GM21717 (cell line): Measurements from ENCODE around the gene NAV2.

Experiments used
- ATAC-seq: cut with Tn5 transposase; IDR thresholded peaks from one replicate; pipeline ENCODE4 v1.9.1; 2021; ENCODE audit warnings: mild to moderate bottlenecking, moderate library complexity; ENCODE audit not compliant: unreplicated experiment

Gene NAV2

GRCh38 chr11:19774329-19774728, 61.7 kb downstream of the NAV2 start:
- ATAC-seq: no peak

DNA sequence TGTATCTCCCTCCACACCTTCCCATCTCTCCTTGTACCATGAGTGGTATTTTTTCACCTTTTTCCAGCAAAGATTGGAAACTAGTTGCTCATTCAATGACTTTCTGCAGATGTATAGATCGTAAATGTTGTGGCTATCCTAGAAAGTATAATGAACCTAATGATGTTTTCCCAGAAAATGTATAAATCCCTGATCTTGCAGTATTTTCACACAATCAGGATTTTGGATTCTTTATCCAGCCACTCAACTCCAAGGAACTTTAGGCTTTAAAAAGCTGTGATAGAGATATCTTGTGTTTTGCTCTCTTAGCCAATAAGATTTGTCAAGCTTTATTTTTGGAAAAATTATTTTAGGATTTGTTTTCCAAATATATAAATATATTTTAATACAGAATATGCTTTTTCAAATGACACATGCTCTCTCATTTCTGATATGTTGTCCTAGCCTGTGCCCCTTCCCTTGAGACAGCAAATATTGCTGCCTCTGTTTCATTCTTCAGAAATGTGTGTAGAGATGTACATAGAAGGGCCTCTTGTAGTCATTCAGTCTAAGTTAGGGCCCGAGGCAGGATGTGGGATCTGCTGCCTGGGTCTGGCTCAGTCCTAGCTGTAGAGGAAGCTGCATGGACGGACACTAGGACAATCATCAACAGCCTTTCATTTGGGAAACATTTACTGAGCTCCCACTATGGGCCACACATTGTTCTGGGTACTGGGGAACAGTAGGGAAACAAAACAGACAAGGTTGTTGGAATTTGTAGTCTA, 62.4 kb downstream of the NAV2 start:
- no peak for ATAC-seq

- ATAC-seq: no peak
Measured at GRCh38 chr11:19775622-19776021, 63.0 kb downstream of the NAV2 start.

DNA sequence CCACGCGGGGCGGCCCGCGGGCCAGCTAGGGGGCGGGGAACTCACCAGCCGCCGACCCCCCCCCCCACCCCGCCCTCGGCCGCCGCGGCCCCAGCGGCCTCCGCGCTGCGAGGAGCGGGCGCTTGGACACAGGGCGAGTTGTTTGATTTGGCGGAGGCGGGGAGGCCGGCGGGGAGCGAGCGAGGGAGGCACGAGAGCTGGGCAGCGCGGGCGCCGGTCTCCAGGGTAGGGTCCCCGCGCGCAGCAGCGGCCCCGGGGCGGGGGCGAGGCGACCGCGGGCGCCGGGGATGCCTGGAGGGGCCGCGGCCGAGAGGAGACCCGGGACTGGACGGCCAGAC, 64.4 kb downstream of the NAV2 start:
- ATAC-seq: no peak

- ATAC-seq: peak; percentile 82
Measured at GRCh38 chr11:19777377-19778102, 64.9 kb downstream of the NAV2 start.

DNA sequence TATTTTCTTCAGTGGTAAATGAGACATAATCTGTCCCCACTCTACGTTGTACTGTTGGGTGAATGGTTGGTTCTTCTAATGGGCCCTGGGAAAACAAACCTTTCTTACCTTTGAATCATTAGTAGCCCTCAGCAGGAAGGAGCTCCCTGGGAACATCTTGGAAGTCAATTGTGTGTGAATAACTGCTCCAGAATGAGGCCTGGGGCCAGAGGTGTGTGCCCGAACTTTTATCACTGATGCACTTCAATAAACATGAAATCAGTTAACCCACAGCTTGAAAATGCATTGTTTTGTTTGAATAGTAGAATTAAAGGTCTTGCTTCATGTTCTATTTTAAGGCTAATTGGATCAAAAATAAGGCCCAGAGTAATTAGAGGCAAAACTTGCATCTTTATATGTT, 67.1 kb downstream of the NAV2 start:
- no peak for ATAC-seq

DNA sequence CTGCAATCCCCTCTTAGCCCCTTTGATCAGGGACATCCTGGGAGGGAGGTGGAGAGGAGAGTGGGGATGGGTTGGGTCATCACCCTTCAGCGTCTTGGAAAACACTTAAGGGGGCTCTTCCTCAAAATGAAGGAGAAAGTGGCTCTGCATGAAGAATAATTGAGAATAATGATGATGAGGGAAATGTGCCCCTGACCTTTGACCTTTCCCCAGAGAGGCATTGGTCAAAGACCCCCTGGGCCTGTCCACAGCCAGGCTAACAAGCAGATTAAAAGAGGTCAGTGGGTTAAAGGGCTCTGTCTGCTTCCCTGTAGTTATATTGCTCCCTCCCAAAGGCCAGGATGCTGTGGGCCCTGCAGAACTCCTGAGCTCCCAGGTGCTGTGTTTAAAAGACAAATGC, 68.7 kb downstream of the NAV2 start:
- no peak for ATAC-seq

DNA sequence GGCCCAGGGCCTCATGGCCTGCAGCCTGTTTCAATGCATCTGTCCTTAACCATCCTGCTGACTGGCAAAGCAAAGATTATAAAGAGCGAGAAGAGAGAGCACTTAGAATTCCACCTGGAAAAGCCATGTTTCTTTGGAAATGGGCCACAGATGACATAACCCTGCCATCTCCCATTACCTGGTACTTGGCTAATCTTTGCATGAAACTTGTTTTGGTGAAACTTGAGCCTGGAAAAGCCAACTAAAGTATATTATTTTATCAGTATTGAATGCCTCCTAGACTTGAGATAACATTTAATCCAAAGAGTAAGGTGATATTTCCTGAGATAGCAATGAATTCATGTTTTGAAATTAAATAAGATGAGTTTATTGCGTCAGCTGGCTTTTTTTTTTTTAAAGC, 72.6 kb downstream of the NAV2 start:
- no peak for ATAC-seq

DNA sequence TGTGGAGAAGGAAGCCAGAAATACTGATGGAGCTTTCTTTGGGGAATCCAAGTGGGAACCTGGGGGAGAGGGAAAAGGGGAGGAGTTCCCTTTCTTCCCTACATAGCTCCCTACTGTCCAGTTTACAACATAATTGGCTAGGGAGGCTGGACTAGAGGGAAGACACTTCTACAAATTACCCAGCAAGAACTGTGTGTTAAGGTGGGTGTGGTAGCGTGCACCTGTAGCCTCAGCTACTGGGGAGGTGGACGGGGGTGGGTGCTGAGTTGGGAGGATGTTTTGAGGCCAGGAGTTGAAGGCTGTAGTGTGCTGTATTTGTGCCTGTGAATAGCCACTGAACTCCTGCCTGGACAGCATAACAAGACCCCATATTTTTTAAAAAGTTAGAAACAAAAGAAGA, 74.0 kb downstream of the NAV2 start:
- no peak for ATAC-seq

DNA sequence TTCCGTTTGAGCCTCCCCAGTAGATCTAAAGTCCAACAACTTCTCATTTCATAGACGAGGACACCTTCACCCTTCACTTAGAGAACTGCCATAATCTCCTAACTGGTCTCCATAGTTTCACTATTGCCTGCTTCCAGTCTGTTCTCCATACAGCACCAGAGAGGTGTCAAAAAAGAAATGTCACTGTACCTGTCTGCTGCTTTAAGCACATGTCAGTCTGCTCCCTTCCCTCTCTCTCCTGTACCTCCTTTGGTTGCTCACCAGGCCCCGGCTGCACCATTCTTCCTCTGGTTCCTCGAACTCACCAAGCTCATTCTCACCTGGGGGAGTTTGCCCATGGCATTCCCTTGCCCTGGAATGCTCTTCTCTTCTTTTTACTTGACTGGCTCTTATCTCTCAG, 75.8 kb downstream of the NAV2 start:
- ATAC-seq: no peak

- ATAC-seq: no peak
Measured at GRCh38 chr11:19789245-19789644, 76.6 kb downstream of the NAV2 start.

GRCh38 chr11:19789835-19790710, 77.4 kb downstream of the NAV2 start:
- no peak for ATAC-seq

DNA sequence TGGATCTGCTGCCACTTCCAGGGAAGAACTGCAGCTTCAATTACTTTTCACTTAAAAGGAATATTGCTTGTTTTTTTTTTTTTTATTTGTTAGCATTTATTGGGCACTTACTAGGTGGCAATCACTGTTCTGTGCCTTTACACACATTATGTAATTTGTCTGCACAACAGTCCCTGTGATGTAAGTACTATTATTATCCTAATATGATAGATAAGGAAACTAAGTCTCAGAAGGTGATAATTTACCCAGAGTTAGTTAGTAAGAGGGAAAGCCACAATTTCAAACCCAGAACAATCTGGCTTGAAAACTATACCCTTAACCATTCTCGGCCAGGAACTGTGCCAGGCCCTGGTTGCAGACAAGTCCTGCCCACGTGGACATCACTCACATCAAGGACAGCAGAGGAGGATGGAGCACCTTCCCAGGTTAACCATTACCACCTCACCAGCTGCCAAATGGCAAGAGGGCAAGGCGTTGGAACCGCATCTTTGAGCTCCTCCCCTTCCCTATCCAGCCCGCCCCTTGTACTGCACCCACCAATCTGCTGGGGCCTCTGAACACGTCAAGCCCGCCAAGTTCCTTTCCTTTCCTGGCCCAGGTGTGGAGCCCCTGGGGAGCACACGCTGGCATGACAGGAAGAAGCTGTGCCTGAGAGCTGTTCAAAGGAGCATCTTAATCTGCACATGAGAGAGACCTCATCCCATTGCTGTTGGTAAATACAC, 78.4 kb downstream of the NAV2 start:
- ATAC-seq: no peak

GRCh38 chr11:19792510-19792909, 79.9 kb downstream of the NAV2 start:
- ATAC-seq: no peak

DNA sequence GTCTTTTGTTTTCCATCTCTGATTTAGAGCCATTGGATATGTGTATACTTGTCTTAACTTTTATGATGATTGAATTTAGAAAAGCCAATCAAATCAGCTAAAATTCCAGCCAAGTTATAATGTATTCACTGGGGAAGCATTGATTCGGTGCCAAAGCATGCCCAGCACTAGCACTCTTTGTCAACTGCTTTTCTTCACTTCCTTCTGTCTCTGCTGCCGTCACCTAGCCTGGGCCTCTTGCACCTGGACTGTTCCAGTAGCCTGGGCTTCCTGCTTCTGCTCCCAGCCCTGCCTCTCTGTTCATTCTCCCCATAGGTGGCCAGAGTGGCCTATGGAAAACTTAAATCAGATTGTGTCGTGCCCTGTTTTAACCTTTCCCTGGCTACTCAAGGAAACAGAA, 80.7 kb downstream of the NAV2 start:
- ATAC-seq: no peak

- no peak for ATAC-seq
Measured at GRCh38 chr11:19794161-19794560, 81.5 kb downstream of the NAV2 start.

GRCh38 chr11:19795082-19795481, 82.4 kb downstream of the NAV2 start:
- no peak for ATAC-seq

GRCh38 chr11:19800162-19800561, 87.5 kb downstream of the NAV2 start:
- ATAC-seq: no peak

GRCh38 chr11:19800714-19801519, 88.3 kb downstream of the NAV2 start:
- ATAC-seq: no peak

GRCh38 chr11:19802773-19803293, 90.2 kb downstream of the NAV2 start:
- ATAC-seq: no peak
